IMR-90 (cell line): ENCODE data around the gene PHOSPHO1. TPM values are rescaled to one million over a fixed set of nuclear protein-coding genes. Genes with fewer than 3 reads are reported as not detected.

Experiments used
- ATAC-seq: fragments of 200-7000 bp; cut with Tn5 transposase; 2 replicates; pipeline ENCODE4 v1.9.1; 2020; ENCODE audit warnings: low read depth, mild to moderate bottlenecking, moderate library complexity
- BruUV-seq: library from RNA; stranded (reverse); fragments of 400-500 nt; replicated peaks from 2 replicates; lab custom pipeline; 2021; lab: Mats Ljungman, UMichigan
- CTCF ChIA-PET: fragments of 300-600 bp; formaldehyde crosslinking; extraction: SDS; loops from one replicate; lab custom pipeline; 2021; ENCODE audit warnings: antibody characterized with exemption; lab: Yijun Ruan, JAX
- POLR2A ChIA-PET: fragments of 300-600 bp; sonication (Branson Sonifier 250); formaldehyde crosslinking; loops from one replicate; lab custom pipeline; 2022; ENCODE audit warnings: antibody characterized with exemption; ENCODE audit not compliant: unreplicated experiment; lab: Charles Lee
- DNase-seq: peaks from one replicate; pipeline ENCODE4 v3.0.0; 2013
- H2AFZ ChIP-seq: replicated peaks from 2 replicates; pipeline ENCODE3; 2013; ENCODE audit warnings: low read length, mild to moderate bottlenecking; ENCODE audit not compliant: poor library complexity
- H2AK5ac ChIP-seq: 2 replicates; pipeline ENCODE4 v1.6.1; 2013; ENCODE audit warnings: low read depth, low read length, inconsistent platforms
- H2AK9ac ChIP-seq: replicated peaks from 2 replicates; pipeline ENCODE3; 2013; ENCODE audit warnings: mild to moderate bottlenecking, low read depth, low read length, moderate library complexity; ENCODE audit not compliant: poor library complexity
- H2BK120ac ChIP-seq: 2 replicates; pipeline ENCODE4 v1.6.1; 2013; ENCODE audit warnings: low read depth, low read length, inconsistent platforms
- H2BK15ac ChIP-seq: 3 replicates; pipeline ENCODE4 v1.6.1; 2013; ENCODE audit warnings: low read depth, low read length, inconsistent platforms
- H2BK20ac ChIP-seq: 2 replicates; pipeline ENCODE4 v1.6.1; 2013; ENCODE audit warnings: low read depth, mild to moderate bottlenecking, inconsistent platforms, low read length, moderate library complexity
- H2BK5ac ChIP-seq: 2 replicates; pipeline ENCODE4 v1.6.1; 2013; ENCODE audit warnings: mild to moderate bottlenecking, low read depth, low read length, inconsistent platforms; ENCODE audit not compliant: poor library complexity, severe bottlenecking
- H3K14ac ChIP-seq: replicated peaks from 2 replicates; pipeline ENCODE4 v1.6.1; 2013; ENCODE audit warnings: low read depth, low read length, inconsistent platforms
- H3K18ac ChIP-seq: 2 replicates; pipeline ENCODE4 v1.6.1; 2013; ENCODE audit warnings: low read depth, low read length, control low read depth
- H3K23ac ChIP-seq: 2 replicates; pipeline ENCODE4 v1.6.1; 2013; ENCODE audit warnings: low read depth, low read length, inconsistent platforms
- H3K27ac ChIP-seq: 2 replicates; pipeline ENCODE4 v1.5.1; 2013; ENCODE audit warnings: mild to moderate bottlenecking, control low read depth, low read length; ENCODE audit not compliant: insufficient read depth
- H3K27me3 ChIP-seq: 2 replicates; pipeline ENCODE4 v1.6.1; 2013; ENCODE audit warnings: low read length; ENCODE audit not compliant: control insufficient read depth, insufficient read depth
- H3K36me3 ChIP-seq: 2 replicates; pipeline ENCODE4 v1.6.1; 2013; ENCODE audit warnings: low read length, mixed read lengths; ENCODE audit not compliant: control insufficient read depth, insufficient read depth
- H3K4ac ChIP-seq: 2 replicates; pipeline ENCODE4 v1.6.1; 2013; ENCODE audit warnings: low read depth, low read length, inconsistent platforms
- H3K4me1 ChIP-seq: 2 replicates; pipeline ENCODE4 v1.6.1; 2013; ENCODE audit warnings: low read length, mixed read lengths; ENCODE audit not compliant: control insufficient read depth, insufficient read depth
- H3K4me2 ChIP-seq: 2 replicates; pipeline ENCODE4 v1.6.1; 2013; ENCODE audit warnings: low read depth, mild to moderate bottlenecking, control low read depth, low read length, moderate library complexity
- H3K4me3 ChIP-seq: 2 replicates; pipeline ENCODE4 v1.5.1; 2013; ENCODE audit warnings: low read depth, mild to moderate bottlenecking, control low read depth, low read length, moderate library complexity; ENCODE audit not compliant: insufficient read depth
- H3K56ac ChIP-seq: 2 replicates; pipeline ENCODE4 v1.6.1; 2013; ENCODE audit warnings: low read length, inconsistent platforms; ENCODE audit not compliant: insufficient read depth; ENCODE audit errors: extremely low read depth
- H3K79me1 ChIP-seq, 2 experiments: 2 replicates each; pipeline ENCODE4 v1.6.1; 2013; ENCODE audit warnings: low read length in 2 of 2, inconsistent platforms in 1 of 2, low read depth in 1 of 2
- H3K9ac ChIP-seq: 2 replicates; pipeline ENCODE4 v1.6.1; 2013; ENCODE audit warnings: low read depth, low read length, control low read depth
- H3K9me1 ChIP-seq: 2 replicates; pipeline ENCODE4 v1.6.1; 2013; ENCODE audit warnings: low read length, inconsistent platforms; ENCODE audit not compliant: insufficient read depth
- H3K9me3 ChIP-seq: 2 replicates; pipeline ENCODE4 v1.6.1; 2013; ENCODE audit warnings: low read length; ENCODE audit not compliant: control insufficient read depth, insufficient read depth
- H4K20me1 ChIP-seq: 2 replicates; pipeline ENCODE4 v1.6.1; 2013; ENCODE audit warnings: low read length, inconsistent platforms; ENCODE audit not compliant: insufficient read depth
- H4K5ac ChIP-seq: 2 replicates; pipeline ENCODE4 v1.6.1; 2013; ENCODE audit warnings: mild to moderate bottlenecking, low read depth, low read length, control low read depth
- H4K8ac ChIP-seq, 2 experiments: 2 replicates each; pipeline ENCODE4 v1.6.1; 2013; ENCODE audit warnings: low read depth in 2 of 2, low read length in 2 of 2, control low read depth in 1 of 2, inconsistent platforms in 1 of 2
- H4K91ac ChIP-seq: 2 replicates; pipeline ENCODE4 v1.6.1; 2013; ENCODE audit warnings: low read depth, low read length, inconsistent platforms; ENCODE audit not compliant: insufficient read depth
- MAZ ChIP-seq: IDR thresholded peaks from 2 replicates; pipeline ENCODE4 v1.6.1; 2012; ENCODE audit warnings: low read depth, mild to moderate bottlenecking, low read length, improper control_type of control experiment, moderate library complexity, borderline replicate concordance
- NFE2L2 ChIP-seq: fragments of 150-350 bp; IDR thresholded peaks from 2 replicates; pipeline ENCODE4 v1.6.1; 2016; ENCODE audit warnings: low read depth, mild to moderate bottlenecking, low read length
- RFX5 ChIP-seq: IDR thresholded peaks from 2 replicates; pipeline ENCODE4 v1.8.0; 2012; ENCODE audit warnings: low read depth, mild to moderate bottlenecking, low read length, moderate library complexity
- USF2 ChIP-seq: fragments of 150-350 bp; IDR thresholded peaks from 2 replicates; pipeline ENCODE4 v1.6.1; 2017; ENCODE audit warnings: mild to moderate bottlenecking, antibody characterized with exemption, low read length, low read depth
- WGBS, 2 experiments: methylation state at CpG; one replicate each; pipeline versions ENCODE4 v1.1.5 to v1.1.7; 2013; ENCODE audit warnings: missing lambda C conversion rate in 2 of 2; ENCODE audit not compliant: insufficient read length in 1 of 2; ENCODE audit errors: extremely low coverage in 2 of 2; 5-methylcytosine and 5-hydroxymethylcytosine counted together
- dilution Hi-C: fragments of 300-500 bp; cut with HindIII; formaldehyde crosslinking; loops from one replicate; pipeline ENCODE4 v1.14.3; 2018; ENCODE audit warnings: low sequenced_read_pairs; ENCODE audit not compliant: unreplicated experiment
- in situ Hi-C: fragments of 300-500 bp; cut with MboI; formaldehyde crosslinking; loops from 3 replicates; pipeline ENCODE4 v1.14.3; 2019; ENCODE audit warnings: low sequenced_read_pairs, inconsistent platforms, mixed read lengths
- intact Hi-C: fragments of 100-400 bp; cut with micrococcal nuclease; formaldehyde crosslinking; loops from 2 replicates; pipeline ENCODE4 v1.10.0; 2022
- polyA plus RNA-seq, 3 experiments: library from polyadenylated mRNA; depleted of rRNA; stranded (reverse); fragments of >200 nt; gene quantifications; 2 replicates each; pipeline ENCODE4 v1.2.3, GENCODE V29; 2012; ENCODE audit warnings: low replicate concordance in 1 of 3
- total RNA-seq: library from RNA; depleted of rRNA; stranded (reverse); fragments of >200 nt; gene quantifications from 2 replicates; pipeline ENCODE4 v1.2.3, GENCODE V29; 2012

The PHOSPHO1 gene
- total and polyA plus RNA-seq, 2 of the 4 experiments (the other 2 are of a cell fraction) = under 0.01 to 0.48 TPM

GRCh38 chr17:49252148-49252695 lies 21.6 kb upstream of the PHOSPHO1 start:
- intact Hi-C loops = no loop called here
- dilution Hi-C loops = no loop called here
- H3K27me3 ChIP-seq = peaks cover 15% of the 10 kb centered on the region
- BruUV-seq = no TSS peak
- 100% methylated on average over 1 of the region's 6 CpGs; no CpG with 5 or more reads in 1 of the 2 experiments for WGBS, 2 experiments
- no peak overlapping the region for H4K91ac ChIP-seq
- in situ Hi-C loops = no loop called here
- no peak overlapping the region for H3K4ac ChIP-seq
- ChIA-PET CTCF (no interaction called here), POLR2A (no interaction called here)
- H3K56ac ChIP-seq = no peak overlapping the region
- H3K4me1 ChIP-seq = no peaks in the 10 kb centered on the region
- no peak overlapping the region for H4K8ac ChIP-seq
- no peak overlapping the region for H2AK5ac ChIP-seq
- H2AFZ ChIP-seq = no peak overlapping the region
- H2BK20ac ChIP-seq = no peak overlapping the region
- H4K5ac ChIP-seq = no peak overlapping the region
- no peak overlapping the region for H3K9ac ChIP-seq
- no peaks in the 10 kb centered on the region for H3K9me3 ChIP-seq
- H2BK5ac ChIP-seq = no peak overlapping the region
- H3K14ac ChIP-seq = no peak overlapping the region
- H3K27ac ChIP-seq = no peak overlapping the region
- no peak overlapping the region for H2BK15ac ChIP-seq
- no peak overlapping the region for H3K23ac ChIP-seq
- no peaks in the 10 kb centered on the region for H3K36me3 ChIP-seq
- no peaks in the 10 kb centered on the region for H3K79me1 ChIP-seq
- no peak for DNase-seq
- no peaks in the 10 kb centered on the region for H3K9me1 ChIP-seq
- no peak overlapping the region for H2BK120ac ChIP-seq
- no peak overlapping the region for H3K4me2 ChIP-seq
- ATAC-seq = no peak
- peak overlapping the region; percentile 3 for H2AK9ac ChIP-seq
- H3K18ac ChIP-seq = no peak overlapping the region
- TF ChIP-seq RFX5 (no peak), USF2 (no peak), NFE2L2 (peak; percentile 19; the same call in 1 of the 2 replicates), MAZ (no peak)
- no peaks in the 10 kb centered on the region for H4K20me1 ChIP-seq
- H3K4me3 ChIP-seq = no peak overlapping the region
